Pons (tissue), 1 donor: ENCODE measurements around the gene ISG20.
"Not testable (repeated sequence)": the region's sequence is repeated elsewhere in the genome, so short reads cannot be mapped to it uniquely, and the experiment has no call there.

Source experiments
- DNase-seq: peaks from one replicate; pipeline ENCODE4 v3.0.0-alpha.2; 2016; ENCODE audit warnings: low spot score

ISG20 gene

GRCh38 chr15:88636654-88637053 lies 2.2 kb upstream of the ISG20 start:
- no peak for DNase-seq

- no peak for DNase-seq
These were observed 1.4 kb upstream of the ISG20 start for GRCh38 chr15:88637436-88637835.

GRCh38 chr15:88637841-88638625 lies 783 bp upstream of the ISG20 start:
- DNase-seq = no peak

- DNase-seq = no peak
These were observed 3.2 kb downstream of the ISG20 start for GRCh38 chr15:88641959-88642452.

GRCh38 chr15:88642514-88642913 lies 3.7 kb downstream of the ISG20 start:
- not testable (repeated sequence) for DNase-seq

- DNase-seq = no peak
These were observed 5.9 kb downstream of the ISG20 start for GRCh38 chr15:88644741-88645140.

GRCh38 chr15:88645171-88646087 lies 6.6 kb downstream of the ISG20 start:
- DNase-seq = no peak

GRCh38 chr15:88646088-88646405 lies 7.2 kb downstream of the ISG20 start:
- no peak for DNase-seq

- DNase-seq = no peak
These were observed 8.1 kb downstream of the ISG20 start for GRCh38 chr15:88646951-88647350.

GRCh38 chr15:88647351-88648105 lies 8.7 kb downstream of the ISG20 start:
- no peak for DNase-seq

GRCh38 chr15:88648357-88649214 lies 9.8 kb downstream of the ISG20 start:
- DNase-seq = peak; percentile 71

- DNase-seq = peak; percentile 95
These were observed 10.5 kb downstream of the ISG20 start for GRCh38 chr15:88649286-88649733.

- no peak for DNase-seq
These were observed 11.1 kb downstream of the ISG20 start for GRCh38 chr15:88649753-88650551.

- no peak for DNase-seq
These were observed 11.7 kb downstream of the ISG20 start for GRCh38 chr15:88650556-88650955.

- DNase-seq = no peak
These were observed 12.4 kb downstream of the ISG20 start for GRCh38 chr15:88651136-88651732.

- no peak for DNase-seq
These were observed 13.2 kb downstream of the ISG20 start for GRCh38 chr15:88651971-88652370.

GRCh38 chr15:88652456-88653199 lies 13.8 kb downstream of the ISG20 start:
- no peak for DNase-seq

GRCh38 chr15:88653200-88654064 lies 14.6 kb downstream of the ISG20 start:
- DNase-seq = no peak
